ENCODE results near the gene SYNJ2.

The SYNJ2 gene

GRCh38 chr6:158086504-158087223 lies 105.0 kb downstream of the SYNJ2 start:
- no peak for DNase-seq

- no peak for DNase-seq
Observed at GRCh38 chr6:158087224-158087867, 105.7 kb downstream of the SYNJ2 start.

GRCh38 chr6:158092806-158093205 lies 111.1 kb downstream of the SYNJ2 start:
- no peak for DNase-seq

- no peak for DNase-seq
Observed at GRCh38 chr6:158095031-158095430, 113.4 kb downstream of the SYNJ2 start.

GRCh38 chr6:158095671-158096070 lies 114.0 kb downstream of the SYNJ2 start:
- no peak for DNase-seq

DNA sequence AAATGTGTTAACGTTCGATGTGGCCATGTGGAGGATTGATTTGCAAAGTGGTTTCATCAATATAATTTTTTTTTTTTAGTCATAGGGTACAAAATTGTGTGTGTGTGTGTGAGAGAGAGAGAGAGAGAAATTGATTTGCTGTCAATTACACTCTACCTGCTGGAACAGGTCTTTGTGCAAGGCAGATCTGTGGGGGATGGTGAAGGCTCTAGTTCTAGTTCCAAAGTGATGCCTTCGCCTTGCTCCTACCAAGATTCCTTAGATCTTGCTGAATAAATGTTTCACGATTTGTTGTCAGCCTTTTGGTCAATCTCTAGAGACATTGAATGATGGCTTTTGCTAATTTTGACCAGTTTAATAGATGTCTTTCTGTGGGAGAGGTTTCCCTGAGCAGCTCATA lies 121.6 kb downstream of the SYNJ2 start:
- DNase-seq: no peak

GRCh38 chr6:158104696-158105095 lies 123.0 kb downstream of the SYNJ2 start:
- DNase-seq: no peak

GRCh38 chr6:158109748-158110147 lies 128.1 kb downstream of the SYNJ2 start:
- no peak for DNase-seq

GRCh38 chr6:158110986-158111385 lies 129.3 kb downstream of the SYNJ2 start:
- DNase-seq: no peak

DNA sequence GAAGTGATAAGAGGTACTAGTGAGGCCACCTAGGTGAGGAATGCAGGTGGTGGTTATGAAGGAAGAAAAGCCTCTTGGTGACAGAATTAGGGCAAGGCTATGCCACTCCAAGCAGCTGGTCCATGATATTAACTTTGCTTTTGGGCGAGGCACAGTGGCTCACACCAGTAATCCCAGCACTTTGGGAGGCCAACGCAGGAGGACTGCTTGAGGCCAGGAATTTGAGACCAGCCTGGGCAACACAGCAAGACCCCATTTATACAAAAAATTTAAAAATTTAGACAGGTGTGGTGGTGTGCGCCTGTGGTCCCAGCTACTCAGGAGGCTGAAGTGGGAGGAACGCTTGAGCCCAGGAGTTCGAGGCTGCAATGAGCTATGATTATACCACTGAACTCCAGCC lies 130.3 kb downstream of the SYNJ2 start:
- no peak for DNase-seq

DNA sequence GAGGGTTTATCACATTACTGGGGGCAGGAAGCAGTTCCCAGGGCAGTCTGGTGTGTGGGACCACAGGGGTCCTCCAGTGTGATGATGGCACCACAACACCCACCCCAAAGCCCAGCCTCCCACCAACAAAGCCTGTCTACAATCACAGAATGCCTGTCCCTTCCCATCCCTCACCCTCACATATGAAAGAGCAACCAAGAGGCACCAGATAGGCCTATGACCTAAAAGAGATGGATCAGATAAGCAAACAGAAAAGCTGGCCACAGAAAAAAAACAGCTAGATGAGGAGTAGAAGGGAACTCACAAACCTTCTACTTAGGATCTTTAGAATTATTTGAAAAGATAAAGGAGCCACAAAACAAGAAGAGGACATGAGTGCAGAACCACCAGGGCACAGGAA lies 132.1 kb downstream of the SYNJ2 start:
- DNase-seq: no peak

- no peak for DNase-seq
Observed at GRCh38 chr6:158115102-158115501, 133.4 kb downstream of the SYNJ2 start.

DNA sequence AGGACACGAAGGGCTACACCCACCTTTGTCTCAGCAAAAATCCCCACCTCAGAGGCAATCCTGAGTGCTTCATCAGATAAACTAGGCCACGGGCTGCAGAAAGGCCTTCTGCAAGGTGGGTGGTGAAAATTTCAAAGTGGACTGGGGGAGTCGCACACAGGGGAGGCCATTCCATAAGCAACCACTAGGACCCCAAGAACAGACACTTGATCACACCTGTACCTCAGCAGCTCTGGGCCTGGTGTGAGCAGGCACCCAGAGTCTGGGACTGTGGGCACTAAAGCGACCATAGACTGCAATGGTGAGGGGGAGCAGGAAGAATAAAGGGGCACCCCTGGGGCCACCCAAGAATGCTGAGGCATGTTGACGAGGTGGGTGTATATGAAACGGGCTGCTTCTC lies 133.8 kb downstream of the SYNJ2 start:
- no peak for DNase-seq

DNA sequence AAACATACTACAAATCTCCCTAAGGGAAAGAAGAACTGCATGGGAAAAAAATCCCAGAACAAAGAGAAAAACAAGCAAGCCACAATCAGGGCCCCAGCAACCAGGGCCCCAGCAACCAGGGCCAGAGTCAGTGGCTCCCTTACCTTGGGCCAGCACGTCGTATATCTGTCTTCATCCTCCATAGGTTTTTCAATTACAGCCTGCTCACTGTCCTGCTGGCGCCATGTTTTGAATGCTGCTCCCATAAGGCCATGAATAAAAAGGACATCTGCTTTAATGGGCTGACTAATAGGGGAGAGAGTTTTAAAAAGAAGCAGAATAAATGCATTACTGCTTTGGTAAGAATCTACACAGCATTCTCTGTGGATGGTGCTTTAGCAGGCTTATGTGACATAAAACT lies 137.2 kb downstream of the SYNJ2 start:
- no peak for DNase-seq

DNA sequence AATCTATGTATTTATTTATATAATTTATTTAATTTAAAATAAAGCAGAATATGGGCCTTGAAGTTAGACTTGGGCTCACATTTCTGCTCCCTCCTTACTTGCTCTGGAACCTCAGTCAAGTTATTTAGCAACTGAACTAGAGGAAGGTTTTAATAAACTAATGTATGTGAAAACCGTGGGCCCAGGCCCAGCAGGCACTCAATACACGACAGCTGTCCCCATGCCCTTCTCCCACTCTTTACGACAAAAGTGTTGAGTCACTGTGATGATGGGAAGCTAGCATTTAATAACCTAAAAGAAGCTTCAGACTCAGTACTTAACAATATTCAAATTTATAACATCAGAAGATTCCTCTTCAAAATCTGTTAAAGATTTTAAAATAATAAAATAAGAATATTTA lies 139.7 kb downstream of the SYNJ2 start:
- no peak for DNase-seq

- no peak for DNase-seq
Observed at GRCh38 chr6:158122048-158122447, 140.4 kb downstream of the SYNJ2 start.

GRCh38 chr6:158124288-158124687 lies 142.6 kb downstream of the SYNJ2 start:
- no peak for DNase-seq

DNA sequence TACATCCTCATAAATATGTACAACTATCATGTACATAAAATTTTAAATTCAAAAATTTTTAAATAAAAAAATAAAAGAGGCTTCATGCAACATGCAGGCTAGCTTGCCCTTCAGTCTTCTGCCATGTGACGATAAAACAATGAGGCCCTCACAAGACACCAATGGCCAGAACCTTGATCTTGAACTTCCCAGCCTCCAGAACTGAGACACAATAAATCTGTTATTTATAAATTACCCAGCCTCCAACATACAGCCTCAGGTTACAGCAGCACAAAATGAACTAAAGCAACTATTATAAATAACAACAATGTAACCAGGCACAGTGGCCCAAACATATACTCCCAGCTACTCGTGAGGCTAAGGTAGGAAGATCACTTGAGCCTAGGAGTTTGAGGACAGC lies 143.6 kb downstream of the SYNJ2 start:
- no peak for DNase-seq

GRCh38 chr6:158131926-158132325 lies 150.3 kb downstream of the SYNJ2 start:
- peak; percentile 20 for DNase-seq

DNA sequence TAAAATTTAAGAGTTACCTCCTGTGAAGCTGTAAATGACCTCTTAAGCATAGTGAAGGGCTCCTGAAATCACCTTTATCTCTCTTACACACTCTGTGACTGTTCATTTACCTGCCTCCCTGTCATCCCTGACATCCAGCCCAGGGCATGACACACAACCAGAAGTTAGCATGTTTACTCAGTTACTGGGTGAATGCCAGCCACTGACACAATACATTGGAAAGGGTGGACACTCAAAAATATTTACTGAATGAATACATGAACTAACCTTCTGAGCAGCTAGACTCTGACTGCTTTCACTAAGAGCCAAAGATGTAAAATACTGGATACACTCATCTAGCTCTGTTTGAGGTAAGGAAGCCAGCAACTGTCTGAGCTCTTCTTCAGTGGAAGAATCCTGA lies 161.1 kb downstream of the SYNJ2 start:
- DNase-seq: no peak

- DNase-seq: no peak
Observed at GRCh38 chr6:158143700-158144099, 162.0 kb downstream of the SYNJ2 start.

All from CD4-positive, alpha-beta T cell treated with Interleukin-4 for 4 hours (primary cell).